NCI-H82 (cell line): ENCODE measurements around the gene PPP1R12A.
"Not testable (repeated sequence)": the region's sequence is repeated elsewhere in the genome, so short reads cannot be mapped to it uniquely, and the experiment has no call there.

ENCODE experiments used
- DNase-seq: peaks from one replicate; lab custom pipeline; 2025; lab: John Stamatoyannopoulos, UW

PPP1R12A gene

DNA sequence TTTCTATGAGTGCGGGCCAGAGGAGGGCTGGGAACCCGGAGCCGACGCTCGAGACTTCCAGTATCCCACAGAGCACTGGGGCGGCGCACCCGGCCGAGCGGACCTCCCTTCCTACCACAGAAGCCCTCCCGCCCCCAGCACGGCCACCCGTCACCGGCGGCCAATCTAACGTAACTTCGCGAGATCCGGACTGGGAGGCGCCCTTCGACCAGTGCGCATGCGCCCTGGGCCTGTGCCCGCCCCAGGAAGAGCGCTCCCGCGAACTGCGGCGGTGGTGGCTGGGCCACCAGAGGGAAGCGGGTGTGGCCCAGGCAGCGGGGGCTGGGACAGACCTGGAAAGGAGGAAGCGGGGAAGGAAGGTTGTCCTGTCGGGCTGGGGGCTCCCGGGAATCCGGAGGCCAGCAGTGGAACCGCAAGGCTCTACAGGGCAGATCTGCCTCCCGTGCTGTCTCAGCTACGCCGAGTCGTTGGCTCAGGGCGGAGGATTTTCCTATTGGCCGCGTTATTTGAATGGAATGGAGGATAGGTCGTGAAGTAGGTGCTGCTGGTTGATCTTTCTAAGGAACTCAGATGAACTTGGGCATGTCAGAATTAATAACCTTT lies at the start of gene PPP1R12A:
PPP1R12A (minus strand) TSS at position 77 of the 603 bp plus-strand sequence. CDS start 166 bp downstream, outside the sequence.
- DNase-seq = peak; percentile 99

DNA sequence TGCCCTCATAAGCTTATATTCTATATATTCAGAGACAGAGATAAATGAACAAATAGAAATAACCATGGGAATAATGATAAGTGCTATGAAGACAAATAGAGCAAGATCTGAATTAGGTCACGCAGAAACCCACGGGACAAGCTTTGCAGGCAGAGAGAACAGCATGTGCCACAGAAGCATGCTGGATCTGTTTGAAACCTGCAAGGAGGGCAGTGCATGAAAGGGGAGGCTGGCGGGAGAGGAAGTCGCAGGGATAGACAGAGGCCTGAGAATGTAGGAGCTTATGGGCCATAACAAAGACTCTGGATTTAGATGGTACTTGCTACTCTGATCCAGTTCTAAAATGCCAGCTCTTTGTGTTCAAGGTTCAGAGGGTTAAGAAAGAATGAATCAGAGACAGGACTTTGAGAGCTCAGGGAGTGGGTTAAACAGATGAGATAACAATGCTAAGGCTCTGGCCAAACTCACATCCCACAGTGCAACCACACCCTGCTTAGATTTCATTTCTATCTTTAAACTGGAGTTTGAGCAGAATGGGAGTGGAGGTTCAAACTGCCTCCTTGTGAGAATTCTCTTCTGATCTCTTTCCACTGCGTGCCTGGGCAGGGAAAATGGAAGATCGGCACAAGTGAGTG lies 49.2 kb upstream of the PPP1R12A start:
- no peak for DNase-seq

DNA sequence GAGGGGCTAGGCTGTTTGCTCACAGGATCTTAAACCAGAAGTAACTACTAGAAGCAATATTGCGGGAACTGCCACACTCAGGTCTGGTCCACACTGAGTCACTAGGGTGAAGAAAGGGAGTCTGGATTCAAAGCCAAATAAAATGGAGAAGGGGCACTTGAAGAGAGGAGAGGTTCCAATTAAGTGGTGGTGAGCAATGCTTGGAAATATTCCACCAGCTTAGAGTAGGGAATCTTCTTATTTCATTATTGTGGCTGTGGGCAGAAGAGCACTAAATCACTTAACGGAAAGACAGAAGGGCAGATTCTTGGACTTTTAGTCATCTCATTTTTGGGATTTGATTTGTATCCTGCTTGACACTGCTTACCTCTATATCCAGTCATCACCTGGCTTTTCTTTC lies 48.6 kb upstream of the PPP1R12A start:
- peak; percentile 12 for DNase-seq

DNA sequence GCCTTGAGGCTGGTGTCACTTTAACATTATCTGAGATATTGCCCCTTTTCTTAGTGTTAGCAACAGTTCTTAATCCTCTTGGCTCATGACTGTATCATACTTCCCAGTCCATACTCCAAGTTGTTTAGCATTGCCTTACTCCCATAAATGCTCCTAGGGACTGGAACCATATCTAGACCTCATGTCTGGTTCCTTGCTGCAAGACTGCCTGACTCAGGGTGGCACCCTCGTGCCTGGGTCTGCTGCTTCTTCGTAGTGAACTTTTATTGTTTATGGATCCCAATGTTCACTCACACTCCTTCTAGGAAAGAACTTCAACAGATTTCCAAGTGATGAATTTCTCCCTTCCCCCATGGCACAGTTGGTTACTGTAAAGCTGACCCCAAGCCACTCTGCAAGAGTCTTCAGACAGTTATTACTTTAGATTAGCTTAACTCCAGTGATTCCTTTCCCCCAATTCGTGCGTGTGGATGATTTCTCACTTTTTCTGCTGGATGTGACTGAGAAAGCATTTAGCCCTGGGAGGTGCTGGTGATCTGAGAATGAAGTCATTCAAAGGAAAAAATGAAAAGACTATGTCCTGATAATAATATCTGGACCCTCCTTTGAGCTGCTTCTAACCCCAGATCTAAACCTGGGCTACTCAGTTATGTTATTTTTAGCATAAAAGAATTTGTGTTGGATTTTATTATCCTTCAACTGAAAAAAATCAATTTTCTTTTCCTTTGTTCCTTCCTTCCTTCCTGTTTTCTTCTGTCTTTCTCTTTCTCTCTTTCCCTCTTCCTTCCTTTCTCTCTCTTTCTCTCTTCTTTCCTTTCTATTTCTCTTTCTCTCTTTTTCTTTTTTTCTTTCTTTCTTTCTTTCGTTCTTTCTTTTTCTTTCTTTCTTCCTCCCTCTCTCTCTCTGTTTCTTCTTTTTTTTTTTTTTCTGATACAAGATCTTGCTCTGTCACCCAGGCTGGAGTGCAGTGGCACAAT lies 47.5 kb upstream of the PPP1R12A start:
- DNase-seq = no peak

DNA sequence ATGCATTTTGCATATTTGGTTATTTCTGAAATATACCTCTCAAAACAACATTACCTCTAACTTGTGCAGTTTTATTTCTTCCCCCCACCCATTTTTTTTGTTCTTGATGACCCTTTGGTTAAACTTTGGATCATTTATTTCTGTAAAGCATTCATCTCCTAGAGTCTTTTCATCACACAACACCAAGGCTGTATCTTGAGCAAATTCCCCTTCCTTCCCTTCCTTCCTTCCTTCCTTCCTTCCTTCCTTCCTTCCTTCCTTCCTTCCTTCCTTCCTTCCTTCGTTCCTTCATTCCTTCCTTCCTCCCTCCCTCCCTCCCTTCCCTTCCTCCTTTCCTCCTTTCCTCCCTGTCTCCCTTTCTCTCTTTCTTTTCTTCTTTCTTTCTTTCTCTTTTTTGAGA lies 43.8 kb upstream of the PPP1R12A start:
- DNase-seq = no peak

DNA sequence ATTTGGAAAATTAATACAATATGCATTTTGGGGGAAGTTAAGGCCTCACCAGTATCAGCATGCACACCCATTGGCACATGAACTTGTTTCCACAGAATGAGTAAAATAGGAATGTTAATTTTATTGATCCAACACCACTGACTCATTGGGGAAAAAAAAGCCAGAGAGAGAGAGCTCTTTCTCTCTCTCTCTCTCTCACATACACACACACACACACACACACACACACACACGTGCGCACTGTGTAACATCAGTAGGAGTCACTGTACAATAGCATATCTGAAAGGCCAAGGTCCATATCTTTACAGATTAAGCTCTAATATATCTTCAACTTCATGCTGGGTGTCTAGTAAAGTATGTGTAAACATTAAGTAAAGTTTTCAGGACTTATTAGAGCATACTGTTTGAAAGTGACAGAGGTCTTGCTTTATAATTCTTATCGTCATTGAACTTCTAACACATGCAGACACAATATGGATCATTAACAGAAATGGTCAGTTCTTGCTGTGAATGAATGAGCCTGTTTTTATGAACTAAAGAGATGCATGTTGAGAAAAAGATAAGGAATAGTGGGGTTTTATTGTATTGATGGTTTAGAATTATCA lies 43.1 kb upstream of the PPP1R12A start:
- DNase-seq = not testable (repeated sequence)

DNA sequence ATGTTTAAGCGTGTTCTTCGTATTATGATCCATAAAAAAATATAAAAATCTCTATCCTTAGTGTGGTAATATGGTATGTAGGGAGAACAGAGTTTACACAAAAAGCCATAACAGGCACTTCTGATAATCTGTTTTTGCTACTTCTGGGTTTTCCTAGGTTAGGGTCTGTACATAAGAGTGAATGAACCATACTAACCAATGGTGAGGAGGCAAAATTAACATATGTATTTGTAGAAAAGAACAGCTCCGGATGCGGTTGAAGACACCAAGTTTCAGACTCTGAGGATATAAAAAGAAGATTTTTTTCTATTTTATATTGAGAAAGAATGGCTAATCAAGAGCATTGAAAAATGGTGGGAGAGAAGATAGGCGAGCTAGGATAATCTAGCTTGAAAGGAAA lies 40.2 kb upstream of the PPP1R12A start:
- no peak for DNase-seq

DNA sequence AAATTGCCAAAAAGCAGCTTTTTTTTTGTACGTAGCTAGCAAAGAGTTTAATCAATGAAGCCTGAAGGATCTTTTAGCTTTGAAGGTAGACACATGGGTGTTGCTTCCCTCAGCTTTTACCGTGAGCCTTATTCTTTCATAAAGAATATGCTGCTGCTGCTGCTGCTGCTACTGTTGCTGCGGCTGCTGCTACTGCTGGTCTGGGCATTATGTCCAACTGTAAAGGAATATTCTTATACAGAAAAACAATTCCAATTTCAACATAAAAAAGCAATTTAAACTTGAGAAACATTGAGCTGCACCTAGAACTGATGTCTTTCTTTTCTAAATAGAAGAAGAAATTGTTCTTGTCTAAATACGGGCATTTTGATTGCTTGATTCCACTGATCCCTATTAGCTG lies 38.9 kb upstream of the PPP1R12A start:
- DNase-seq = peak; percentile 58

DNA sequence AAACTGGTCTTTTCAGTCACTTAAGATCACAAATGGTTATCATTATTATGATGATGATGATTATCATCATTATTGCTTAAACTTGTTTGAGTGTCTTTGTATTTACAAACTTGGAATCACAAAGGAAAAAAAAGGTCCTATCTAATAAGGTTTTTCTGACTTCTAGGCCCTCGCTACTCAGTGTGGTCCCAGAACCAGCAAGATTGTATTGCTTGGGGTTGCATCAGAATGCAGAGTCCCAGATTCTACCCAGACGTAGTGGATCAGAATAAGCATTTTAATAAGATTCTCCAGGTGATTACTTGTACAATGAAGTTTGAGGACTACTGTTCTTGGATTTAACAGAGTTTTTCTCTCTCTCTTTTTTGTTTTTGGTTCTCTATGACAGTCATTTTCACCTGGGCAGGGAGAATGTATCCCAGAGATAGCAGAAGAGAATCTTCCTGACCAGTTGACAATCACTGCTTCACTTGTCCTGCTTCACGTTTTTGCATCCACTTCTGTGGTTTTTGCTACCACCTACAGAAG lies 29.3 kb upstream of the PPP1R12A start:
- DNase-seq = no peak

DNA sequence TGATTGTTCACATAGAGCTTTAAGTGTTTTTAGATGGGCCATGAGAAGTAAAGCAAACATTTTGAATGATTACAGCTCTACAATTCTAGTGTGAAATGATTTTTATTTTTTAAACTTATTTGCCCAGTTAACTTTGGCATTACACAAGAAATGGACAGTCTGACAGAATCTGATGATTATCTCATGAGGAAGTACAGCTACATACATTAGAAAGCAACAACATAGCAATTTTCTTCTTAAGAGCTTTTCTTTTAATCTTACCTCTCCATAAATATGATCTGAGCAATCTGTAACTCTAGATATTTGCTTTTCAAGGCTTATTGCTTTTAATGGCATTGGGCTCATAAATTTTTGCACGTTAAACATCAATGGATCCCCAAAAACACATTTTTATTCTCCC lies 26.5 kb upstream of the PPP1R12A start:
- no peak for DNase-seq

DNA sequence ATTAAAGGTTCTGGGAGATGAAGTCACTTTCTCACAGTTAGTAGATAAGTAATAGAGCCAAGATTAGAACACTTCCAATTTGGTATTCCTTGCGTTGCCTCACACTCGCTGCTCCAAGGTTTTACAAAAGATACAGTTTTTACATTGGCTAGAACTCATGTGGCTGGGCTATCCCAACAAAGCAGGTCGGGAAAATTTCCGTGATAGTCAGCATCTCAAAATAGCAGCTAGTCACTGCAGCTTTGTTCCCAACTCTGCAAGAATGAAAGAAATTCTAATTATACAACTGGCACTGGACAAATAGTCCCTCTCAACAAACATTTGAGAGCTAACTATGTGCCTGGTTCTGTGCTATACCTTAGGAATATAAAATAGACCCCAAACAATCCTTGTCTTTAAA lies 24.6 kb upstream of the PPP1R12A start:
- DNase-seq = no peak

DNA sequence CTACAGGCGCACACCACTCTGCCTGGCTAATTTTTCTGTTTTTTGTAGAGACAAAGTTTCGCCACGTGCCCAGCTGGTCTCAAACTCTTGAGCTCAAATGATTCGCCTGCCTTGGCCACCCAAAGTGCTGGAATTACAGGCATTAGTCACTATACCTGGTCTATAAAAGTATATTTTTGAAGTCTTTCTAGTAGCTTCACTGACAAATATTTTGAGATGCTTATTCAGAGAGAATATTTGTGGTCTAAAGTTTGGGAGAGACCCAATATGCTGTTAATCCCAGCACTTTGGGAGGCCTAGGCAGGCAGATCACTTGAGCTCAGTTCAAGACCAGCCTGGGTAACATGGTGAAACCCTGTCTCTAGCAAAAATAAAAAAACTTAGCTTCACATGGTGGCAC lies 22.0 kb upstream of the PPP1R12A start:
- DNase-seq = no peak

DNA sequence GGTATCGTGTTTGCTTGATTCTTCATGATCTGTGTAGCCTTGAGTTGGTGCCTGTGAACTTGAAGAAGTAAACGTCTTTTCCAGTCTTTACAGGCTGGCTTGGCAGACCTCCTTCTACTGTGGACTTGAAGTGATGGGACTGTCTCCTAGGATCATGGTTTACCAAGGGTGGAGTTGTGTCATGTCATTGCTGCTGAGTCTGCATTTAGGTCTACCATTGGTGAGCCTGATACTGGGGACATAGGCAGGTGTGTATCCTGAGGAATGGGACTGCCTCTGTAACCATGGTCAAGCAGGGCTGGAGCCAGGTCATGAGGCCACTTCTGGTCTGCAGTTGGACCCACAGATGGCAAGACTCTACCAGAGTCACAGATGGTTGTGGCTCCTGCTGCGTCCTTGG lies 20.7 kb upstream of the PPP1R12A start:
- DNase-seq = no peak

DNA sequence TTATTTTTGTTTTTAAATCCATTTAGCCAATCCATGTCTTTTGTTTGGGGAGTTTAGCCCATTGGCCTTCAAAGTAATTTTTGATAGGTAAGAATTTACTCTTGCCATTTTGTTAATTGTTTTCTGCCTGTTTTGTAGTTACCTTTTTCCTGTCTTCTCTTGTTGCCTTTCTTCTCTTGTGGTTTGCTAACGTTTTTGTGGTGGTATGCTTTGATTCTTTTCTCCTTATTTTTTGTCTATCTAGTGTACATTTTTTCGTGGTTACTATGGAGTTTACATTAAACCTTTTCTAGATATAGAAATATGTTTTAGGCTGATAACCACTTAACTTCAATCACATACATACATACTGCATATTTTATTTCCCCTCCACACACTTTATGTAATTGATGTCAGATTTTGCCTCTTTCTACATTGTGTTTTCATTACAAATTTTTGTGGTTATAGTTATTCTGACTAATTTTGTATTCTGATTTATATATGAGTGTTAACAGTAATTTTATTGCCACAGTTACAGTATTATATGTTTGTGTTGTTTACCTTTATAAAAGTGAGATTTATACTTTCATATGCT lies 19.2 kb upstream of the PPP1R12A start:
- no peak for DNase-seq

DNA sequence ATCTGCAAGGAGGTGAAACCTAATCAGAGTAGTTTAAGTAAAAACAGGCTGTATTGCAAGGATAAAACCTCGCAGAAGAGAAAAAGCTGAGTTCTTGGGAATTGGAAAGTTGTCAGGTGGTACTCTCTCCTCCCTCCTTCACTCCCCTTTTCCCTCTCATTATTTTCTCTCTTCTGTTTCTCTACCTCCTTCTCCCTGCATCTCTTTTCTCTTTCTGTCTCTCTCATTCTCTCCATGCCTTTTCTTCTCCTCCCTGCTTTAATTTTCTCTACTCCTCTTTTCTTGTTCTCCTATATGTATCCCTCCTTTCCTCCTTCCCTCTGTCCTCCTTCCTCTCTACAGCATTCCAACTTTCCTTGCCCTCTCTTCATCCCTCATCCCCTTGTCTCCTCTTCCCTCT lies 14.2 kb upstream of the PPP1R12A start:
- no peak for DNase-seq

DNA sequence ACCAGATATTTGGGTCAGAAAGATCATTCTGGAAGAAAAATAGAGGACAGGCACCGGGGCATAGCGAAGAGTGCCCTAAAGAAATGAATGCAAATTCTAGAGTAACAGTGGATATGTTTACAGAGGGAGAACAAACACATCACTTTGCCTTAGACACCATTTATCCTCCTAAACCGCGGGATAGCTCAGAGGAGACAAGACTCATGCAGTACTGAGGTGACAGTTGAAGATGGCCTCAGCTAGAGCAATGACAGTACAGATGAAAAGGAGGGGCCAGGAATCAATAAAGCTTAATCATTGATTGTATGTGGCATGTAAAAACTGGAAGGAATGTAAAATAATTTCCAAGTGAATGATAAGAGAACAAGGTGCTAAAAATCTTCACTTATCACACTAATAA lies 10.5 kb upstream of the PPP1R12A start:
- no peak for DNase-seq

DNA sequence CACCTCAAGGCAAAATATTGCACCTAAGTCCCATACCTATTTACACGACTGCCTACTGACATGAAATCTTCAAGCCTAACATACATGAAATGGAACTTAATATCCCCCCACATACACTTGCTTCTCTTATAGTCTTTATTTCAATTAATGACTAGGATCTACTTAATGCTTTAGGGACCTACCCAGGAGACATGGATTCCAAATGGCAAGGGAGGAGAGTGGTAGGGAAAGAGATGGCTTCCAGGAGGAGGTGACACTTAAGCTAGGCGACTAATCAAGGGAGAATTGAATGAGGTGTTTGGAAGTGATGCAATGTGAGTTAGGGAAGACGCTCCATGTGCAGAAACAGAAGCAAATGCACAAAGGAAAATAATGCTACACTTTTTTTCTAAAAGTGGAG lies 9.7 kb upstream of the PPP1R12A start:
- DNase-seq = no peak

DNA sequence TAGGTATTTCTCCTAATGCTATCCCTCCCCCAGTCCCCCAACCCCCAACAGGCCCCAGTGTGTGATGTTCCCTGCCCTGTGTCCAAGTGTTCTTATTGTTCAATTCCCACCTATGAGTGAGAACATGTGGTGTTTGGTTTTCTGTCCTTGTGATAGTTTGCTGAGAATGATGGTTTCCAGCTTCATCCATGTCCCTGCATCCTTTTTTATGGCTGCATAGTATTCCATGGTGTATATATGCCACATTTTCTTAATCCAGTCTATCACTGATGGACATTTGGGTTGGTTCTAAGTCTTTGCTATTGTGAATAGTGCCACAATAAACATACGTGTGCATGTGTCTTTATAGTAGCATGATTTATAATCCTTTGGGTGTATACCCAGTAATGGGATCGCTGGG lies 7.9 kb upstream of the PPP1R12A start:
- not testable (repeated sequence) for DNase-seq

DNA sequence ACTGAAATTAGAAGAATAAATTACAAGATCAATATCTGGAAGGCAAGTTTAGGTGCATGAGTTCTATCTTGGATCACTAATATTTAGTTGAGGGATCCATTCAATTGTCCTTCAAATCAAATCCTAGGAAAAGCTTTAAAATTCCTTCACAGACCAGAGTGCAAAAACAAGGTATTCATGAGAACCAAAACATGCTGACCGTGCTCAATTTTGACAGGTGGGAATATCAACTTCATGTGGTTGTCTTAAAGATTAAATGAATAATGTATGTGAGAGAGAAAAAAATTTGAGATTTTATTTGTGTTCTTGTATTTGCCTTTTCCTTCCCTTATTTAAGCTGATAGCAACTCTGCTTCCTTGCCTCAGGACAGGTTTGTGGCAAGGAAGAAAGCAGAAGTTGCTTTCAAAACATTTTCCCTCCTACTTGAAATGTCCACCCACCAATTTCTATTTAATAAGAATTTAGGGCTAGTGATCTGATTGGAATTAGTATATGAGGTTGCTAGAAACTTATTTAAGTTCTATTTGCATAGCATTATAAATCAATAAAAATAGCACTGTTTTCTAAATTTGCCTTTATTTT lies 4.9 kb upstream of the PPP1R12A start:
- DNase-seq = no peak

DNA sequence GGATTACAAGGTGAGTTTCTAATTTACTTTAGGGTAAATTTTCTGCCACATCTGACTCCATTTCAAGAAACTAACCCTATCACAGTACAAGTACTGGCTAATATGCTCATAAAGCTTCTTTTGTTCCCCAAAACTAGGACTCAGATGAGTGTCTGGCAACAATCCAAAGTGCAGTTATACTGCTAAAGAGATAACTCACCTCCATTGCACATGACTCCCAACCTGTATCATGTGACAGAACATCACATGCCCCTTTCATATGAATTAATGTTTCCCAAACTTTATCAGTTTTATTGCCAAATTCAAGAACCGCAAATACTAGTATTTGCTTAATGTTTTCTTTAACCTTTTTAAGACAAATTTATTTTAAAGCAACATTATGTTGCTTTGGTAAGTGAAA lies 3.9 kb upstream of the PPP1R12A start:
- DNase-seq = no peak

DNA sequence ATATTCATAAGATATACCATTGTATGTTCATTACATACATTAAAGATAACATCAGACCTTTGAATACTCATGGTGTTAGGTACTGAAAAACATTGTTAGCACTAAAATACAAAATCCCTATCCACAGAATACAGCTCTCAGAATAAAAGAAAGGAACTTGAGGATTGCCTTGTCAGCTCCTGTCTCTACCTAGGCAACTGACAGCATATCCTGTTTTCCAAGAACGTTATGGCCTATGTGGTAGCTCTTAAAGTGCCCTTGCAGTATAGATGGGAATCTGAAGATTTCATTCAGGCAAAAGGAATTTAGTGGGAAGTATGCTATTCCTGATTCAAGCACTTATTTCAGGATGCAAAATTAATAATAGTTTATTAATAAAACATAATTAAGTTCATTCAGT lies 1.8 kb upstream of the PPP1R12A start:
- DNase-seq = no peak
